H9 (cell line): ENCODE measurements around the gene TRPM2. TPM values are rescaled to one million over a fixed set of nuclear protein-coding genes. Genes with fewer than 3 reads are reported as not detected.

Experiments
- DNase-seq: peaks from one replicate; pipeline ENCODE4 v3.0.0-alpha.2; 2017
- H2AFZ ChIP-seq: one replicate; pipeline ENCODE4 v1.6.1; 2013; ENCODE audit warnings: mild to moderate bottlenecking, low read length, control low read depth, moderate library complexity
- H2AK5ac ChIP-seq: 2 replicates; pipeline ENCODE4 v1.6.1; 2013; ENCODE audit warnings: low read length, control low read depth, mixed read lengths; ENCODE audit not compliant: insufficient read length
- H2BK120ac ChIP-seq: one replicate; pipeline ENCODE4 v1.6.1; 2013; ENCODE audit warnings: low read depth, mild to moderate bottlenecking, low read length, control low read depth, inconsistent platforms; ENCODE audit not compliant: poor library complexity, severe bottlenecking
- H2BK12ac ChIP-seq: 2 replicates; pipeline ENCODE4 v1.6.1; 2013; ENCODE audit warnings: low read length, control low read depth, mixed read lengths, low read depth; ENCODE audit not compliant: insufficient read length
- H2BK15ac ChIP-seq: 2 replicates; pipeline ENCODE4 v1.6.1; 2013; ENCODE audit warnings: low read depth, low read length, control low read depth
- H2BK20ac ChIP-seq: one replicate; pipeline ENCODE4 v1.6.1; 2013; ENCODE audit warnings: low read depth, mild to moderate bottlenecking, low read length, control low read depth, inconsistent platforms; ENCODE audit not compliant: poor library complexity, severe bottlenecking
- H2BK5ac ChIP-seq: 2 replicates; pipeline ENCODE4 v1.6.1; 2013; ENCODE audit warnings: low read length, control low read depth, mixed read lengths; ENCODE audit not compliant: insufficient read length
- H3K14ac ChIP-seq: 2 replicates; pipeline ENCODE4 v1.6.1; 2013; ENCODE audit warnings: low read length, control low read depth; ENCODE audit not compliant: insufficient read depth
- H3K18ac ChIP-seq: 2 replicates; pipeline ENCODE4 v1.6.1; 2013; ENCODE audit warnings: low read depth, mild to moderate bottlenecking, mixed read lengths, low read length, control low read depth; ENCODE audit not compliant: insufficient read length
- H3K23ac ChIP-seq: 2 replicates; pipeline ENCODE4 v1.6.1; 2013; ENCODE audit warnings: low read length, control low read depth, mixed read lengths, low read depth; ENCODE audit not compliant: insufficient read length
- H3K23me2 ChIP-seq: 2 replicates; pipeline ENCODE4 v1.6.1; 2013; ENCODE audit warnings: low read depth, mild to moderate bottlenecking, mixed read lengths, low read length, control low read depth; ENCODE audit not compliant: insufficient read length, poor library complexity, severe bottlenecking
- H3K27ac ChIP-seq: 2 replicates; pipeline ENCODE4 v1.5.1; 2013; ENCODE audit warnings: low read length, control low read depth, mixed read lengths, low read depth; ENCODE audit not compliant: insufficient read length
- H3K27me3 ChIP-seq: 2 replicates; pipeline ENCODE4 v1.6.1; 2013; ENCODE audit warnings: low read length, control low read depth, inconsistent platforms; ENCODE audit not compliant: insufficient read depth
- H3K4ac ChIP-seq: 2 replicates; pipeline ENCODE4 v1.6.1; 2013; ENCODE audit warnings: low read depth, mild to moderate bottlenecking, control low read depth, inconsistent platforms, low read length, moderate library complexity
- H3K4me1 ChIP-seq: 2 replicates; pipeline ENCODE4 v1.6.1; 2013; ENCODE audit warnings: low read length, control low read depth, inconsistent platforms; ENCODE audit not compliant: insufficient read depth
- H3K4me2 ChIP-seq: 2 replicates; pipeline ENCODE4 v1.6.1; 2013; ENCODE audit warnings: low read length, control low read depth, mixed read lengths; ENCODE audit not compliant: insufficient read length, insufficient read depth
- H3K56ac ChIP-seq: 2 replicates; pipeline ENCODE4 v1.6.1; 2013; ENCODE audit warnings: low read depth, mild to moderate bottlenecking, mixed read lengths, low read length, control low read depth; ENCODE audit not compliant: insufficient read length
- H3K79me1 ChIP-seq: 2 replicates; pipeline ENCODE4 v1.6.1; 2013; ENCODE audit warnings: low read depth, mild to moderate bottlenecking, moderate library complexity, low read length, control low read depth, inconsistent platforms; ENCODE audit not compliant: insufficient read depth, poor library complexity, severe bottlenecking
- H3K79me2 ChIP-seq: 2 replicates; pipeline ENCODE4 v1.6.1; 2013; ENCODE audit warnings: low read length, control low read depth, inconsistent platforms; ENCODE audit not compliant: insufficient read depth
- H3K9ac ChIP-seq: 2 replicates; pipeline ENCODE4 v1.6.1; 2013; ENCODE audit warnings: low read length, control low read depth, mixed read lengths; ENCODE audit not compliant: insufficient read length; ENCODE audit errors: extremely low read depth
- H3K9me3 ChIP-seq: one replicate; pipeline ENCODE4 v1.6.1; 2013; ENCODE audit warnings: low read depth, low read length, inconsistent platforms; ENCODE audit not compliant: control insufficient read depth
- H3T11ph ChIP-seq: one replicate; pipeline ENCODE4 v1.6.1; 2013; ENCODE audit warnings: mild to moderate bottlenecking, low read length, control low read depth, inconsistent platforms
- H4K20me1 ChIP-seq: one replicate; pipeline ENCODE4 v1.6.1; 2013; ENCODE audit not compliant: control insufficient read depth, insufficient read length, insufficient read depth
- H4K5ac ChIP-seq: 2 replicates; pipeline ENCODE4 v1.6.1; 2013; ENCODE audit warnings: low read depth, mild to moderate bottlenecking, mixed read lengths, low read length, control low read depth; ENCODE audit not compliant: insufficient read length
- H4K8ac ChIP-seq: replicated peaks from 2 replicates; pipeline ENCODE4 v1.6.1; 2013; ENCODE audit warnings: low read length, control low read depth, mixed read lengths, low read depth; ENCODE audit not compliant: insufficient read length
- H4K91ac ChIP-seq: 2 replicates; pipeline ENCODE4 v1.6.1; 2013; ENCODE audit warnings: low read depth, mild to moderate bottlenecking, moderate library complexity, mixed read lengths, low read length, control low read depth; ENCODE audit not compliant: insufficient read length
- H3K27ac Mint-ChIP-seq, 3 experiments: 2 replicates in 2 of 3; 3 replicates in 1 of 3; pipeline ENCODE4 v1.8.0; 2020 to 2021; ENCODE audit warnings: mixed read lengths in 3 of 3, mild to moderate bottlenecking in 1 of 3, moderate library complexity in 1 of 3
- H3K27me3 Mint-ChIP-seq: 2 replicates; pipeline ENCODE4 v1.8.0; 2021; ENCODE audit warnings: low read depth, mild to moderate bottlenecking, moderate library complexity, mixed read lengths
- H3K36me3 Mint-ChIP-seq, 3 experiments: 2 replicates in 2 of 3; 3 replicates in 1 of 3; pipeline ENCODE4 v1.8.0; 2020 to 2021; ENCODE audit warnings: low read depth in 3 of 3, mixed read lengths in 3 of 3; ENCODE audit not compliant: insufficient read depth in 1 of 3
- H3K4me1 Mint-ChIP-seq, 2 experiments: 2 replicates each; pipeline ENCODE4 v1.8.0; 2020; ENCODE audit warnings: mixed read lengths in 2 of 2
- H3K4me3 Mint-ChIP-seq, 2 experiments: 2 replicates in 1 of 2; 3 replicates in 1 of 2; pipeline ENCODE4 v1.8.0; 2020 to 2021; ENCODE audit warnings: mild to moderate bottlenecking in 2 of 2, mixed read lengths in 2 of 2, moderate library complexity in 1 of 2
- H3K9me3 Mint-ChIP-seq, 2 experiments: 2 replicates in 1 of 2; 3 replicates in 1 of 2; pipeline ENCODE4 v1.8.0; 2020; ENCODE audit warnings: mild to moderate bottlenecking in 2 of 2, mixed read lengths in 2 of 2, moderate library complexity in 1 of 2
- WGBS: extraction: QIAGEN DNeasy Blood & Tissue Kit; methylation state at CpG from one replicate; pipeline ENCODE4 v1.1.7; 2013; ENCODE audit warnings: missing lambda C conversion rate, low lambda C conversion rate, mixed read lengths; ENCODE audit not compliant: insufficient read length; ENCODE audit errors: extremely low coverage; 5-methylcytosine and 5-hydroxymethylcytosine counted together
- total RNA-seq: library from RNA; stranded (reverse); gene quantifications from 2 replicates; pipeline ENCODE4 v1.2.1, GENCODE V29; 2021
- TF ChIP-seq, protein P1 (sequence below): fragments of 200-600 bp; sonication (generic); conservative IDR thresholded peaks from 3 replicates; pipeline ENCODE4 v1.8.0; 2021; ENCODE audit warnings: antibody characterized with exemption, mild to moderate bottlenecking

TRPM2 gene
- total RNA-seq, 1 experiment from 2014 or later, result 0.68 TPM

DNA sequence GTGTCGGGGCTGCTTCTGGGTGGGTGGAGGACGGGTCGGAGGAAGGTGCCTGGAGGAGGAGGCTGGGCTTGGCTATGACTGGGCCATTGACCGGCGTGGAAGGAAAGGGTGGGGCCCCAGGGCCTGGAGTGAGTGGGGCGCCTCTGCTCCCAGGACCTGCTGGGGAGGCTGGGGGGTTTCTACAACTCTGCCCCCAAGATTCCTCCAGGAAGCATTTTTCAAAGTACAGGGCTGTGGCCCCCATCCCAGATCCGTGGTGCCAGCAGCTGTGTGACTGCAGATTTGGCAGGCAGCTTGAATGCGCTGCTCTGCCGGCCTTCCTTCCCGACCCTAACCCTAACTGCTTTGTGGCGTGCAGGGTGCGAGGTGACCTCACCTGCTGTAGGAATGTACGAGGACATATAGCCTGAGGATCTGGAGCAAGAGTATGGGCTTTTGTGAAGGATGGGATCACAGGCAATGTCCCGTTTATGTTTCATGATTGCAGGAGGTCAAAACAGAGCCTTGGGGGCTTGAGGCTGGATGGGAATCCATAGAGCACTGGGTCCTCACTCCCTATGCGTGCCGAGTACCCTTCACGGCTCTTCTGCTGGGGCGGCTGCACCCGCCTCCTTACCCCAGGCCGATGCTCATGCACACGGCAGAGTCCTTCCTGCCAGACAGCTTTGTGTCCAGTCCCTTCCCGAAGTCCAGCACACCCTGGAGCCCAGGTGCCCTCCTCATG lies 24.7 kb downstream of the TRPM2 start:
- no peak overlapping the region for H2BK20ac ChIP-seq
- H3K4me1 ChIP-seq, result no peaks in the 10 kb centered on the region
- Mint-ChIP-seq H3K4me3 (no peak overlapping the region), H3K27ac (peak overlapping the region in 1 of 3 experiments; percentile 26; a peak in 1 of 7 replicates), H3K9me3 (peaks cover 26 to 29% of the 10 kb centered on the region in 2 experiments), H3K36me3 (peaks cover 0 to 9% (median 4%) of the 10 kb centered on the region in 3 experiments; a peak in 4 of 7 replicates), H3K4me1 (peaks cover 19 to 22% of the 10 kb centered on the region in 2 experiments), H3K27me3 (peaks cover 29% of the 10 kb centered on the region)
- no peaks in the 10 kb centered on the region for H3K79me2 ChIP-seq
- TF ChIP-seq, protein P1, sequence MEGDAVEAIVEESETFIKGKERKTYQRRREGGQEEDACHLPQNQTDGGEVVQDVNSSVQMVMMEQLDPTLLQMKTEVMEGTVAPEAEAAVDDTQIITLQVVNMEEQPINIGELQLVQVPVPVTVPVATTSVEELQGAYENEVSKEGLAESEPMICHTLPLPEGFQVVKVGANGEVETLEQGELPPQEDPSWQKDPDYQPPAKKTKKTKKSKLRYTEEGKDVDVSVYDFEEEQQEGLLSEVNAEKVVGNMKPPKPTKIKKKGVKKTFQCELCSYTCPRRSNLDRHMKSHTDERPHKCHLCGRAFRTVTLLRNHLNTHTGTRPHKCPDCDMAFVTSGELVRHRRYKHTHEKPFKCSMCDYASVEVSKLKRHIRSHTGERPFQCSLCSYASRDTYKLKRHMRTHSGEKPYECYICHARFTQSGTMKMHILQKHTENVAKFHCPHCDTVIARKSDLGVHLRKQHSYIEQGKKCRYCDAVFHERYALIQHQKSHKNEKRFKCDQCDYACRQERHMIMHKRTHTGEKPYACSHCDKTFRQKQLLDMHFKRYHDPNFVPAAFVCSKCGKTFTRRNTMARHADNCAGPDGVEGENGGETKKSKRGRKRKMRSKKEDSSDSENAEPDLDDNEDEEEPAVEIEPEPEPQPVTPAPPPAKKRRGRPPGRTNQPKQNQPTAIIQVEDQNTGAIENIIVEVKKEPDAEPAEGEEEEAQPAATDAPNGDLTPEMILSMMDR, result no peak
- no peak overlapping the region for H3K4ac ChIP-seq
- H3K27ac ChIP-seq, result no peak overlapping the region
- H3K23me2 ChIP-seq, result no peaks in the 10 kb centered on the region
- no peak overlapping the region for H4K91ac ChIP-seq
- H2BK15ac ChIP-seq, result no peak overlapping the region
- no peaks in the 10 kb centered on the region for H3K9me3 ChIP-seq
- no peak overlapping the region for H3K18ac ChIP-seq
- no peak overlapping the region for H3K4me2 ChIP-seq
- no peak overlapping the region for H3T11ph ChIP-seq
- WGBS, result no CpG with 5 or more reads among the region's 22 CpGs
- H3K14ac ChIP-seq, result no peak overlapping the region
- H3K23ac ChIP-seq, result no peak overlapping the region
- H4K5ac ChIP-seq, result no peak overlapping the region
- no peak overlapping the region for H2BK12ac ChIP-seq
- H4K20me1 ChIP-seq, result no peaks in the 10 kb centered on the region
- no peak overlapping the region for H2BK5ac ChIP-seq
- H4K8ac ChIP-seq, result no peak overlapping the region
- no peaks in the 10 kb centered on the region for H3K27me3 ChIP-seq
- no peak overlapping the region for H2BK120ac ChIP-seq
- no peak overlapping the region for H3K56ac ChIP-seq
- H3K9ac ChIP-seq, result no peak overlapping the region
- DNase-seq, result no peak
- no peak overlapping the region for H2AK5ac ChIP-seq
- no peak overlapping the region for H2AFZ ChIP-seq
- no peaks in the 10 kb centered on the region for H3K79me1 ChIP-seq
